ENCODE data around the gene BBS12. TPM values are rescaled to one million over a fixed set of nuclear protein-coding genes. Genes with fewer than 3 reads are reported as not detected.
A peak's percentile ranks its signal among the peaks of the same experiment; 100 is the strongest.

Gene BBS12
- total and polyA plus RNA-seq, 9 of the 15 experiments (the other 6 are each of a cell fraction or from before 2014, with no cell fraction given), result 2.7 to 6.5 (median 3.3) TPM

DNA sequence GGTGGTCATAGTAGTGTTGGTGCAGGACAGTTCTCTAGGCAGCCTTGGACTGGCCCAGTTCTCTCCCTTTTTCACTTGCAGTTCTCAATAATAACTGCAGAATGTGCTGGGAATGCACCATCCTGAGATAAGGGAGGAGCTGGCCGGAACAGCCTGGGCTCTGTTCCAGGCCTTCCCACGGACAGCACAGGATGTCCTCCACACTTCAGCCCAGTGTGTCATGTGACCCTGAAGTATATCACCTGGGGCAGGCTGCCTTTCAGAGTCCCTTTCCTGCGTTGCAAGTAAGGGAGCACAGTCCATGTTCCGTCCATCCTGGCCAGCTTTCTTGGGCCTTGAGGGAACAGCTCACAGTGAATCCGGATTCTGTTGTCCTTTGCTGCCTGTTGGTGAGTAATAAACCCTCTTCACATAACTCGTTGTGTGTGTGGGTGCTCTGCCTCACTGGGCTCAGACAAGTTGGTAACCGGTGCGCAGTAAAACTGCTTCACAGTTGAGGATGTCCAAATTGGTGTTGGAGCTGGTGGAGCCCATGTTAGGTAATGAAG lies 32.3 kb upstream of the BBS12 start (continued):
- no peak for TF ChIP-seq CEBPB (tag; IDR thresholded peaks at IDR 0.05)
- TF ChIP-seq, protein P1, sequence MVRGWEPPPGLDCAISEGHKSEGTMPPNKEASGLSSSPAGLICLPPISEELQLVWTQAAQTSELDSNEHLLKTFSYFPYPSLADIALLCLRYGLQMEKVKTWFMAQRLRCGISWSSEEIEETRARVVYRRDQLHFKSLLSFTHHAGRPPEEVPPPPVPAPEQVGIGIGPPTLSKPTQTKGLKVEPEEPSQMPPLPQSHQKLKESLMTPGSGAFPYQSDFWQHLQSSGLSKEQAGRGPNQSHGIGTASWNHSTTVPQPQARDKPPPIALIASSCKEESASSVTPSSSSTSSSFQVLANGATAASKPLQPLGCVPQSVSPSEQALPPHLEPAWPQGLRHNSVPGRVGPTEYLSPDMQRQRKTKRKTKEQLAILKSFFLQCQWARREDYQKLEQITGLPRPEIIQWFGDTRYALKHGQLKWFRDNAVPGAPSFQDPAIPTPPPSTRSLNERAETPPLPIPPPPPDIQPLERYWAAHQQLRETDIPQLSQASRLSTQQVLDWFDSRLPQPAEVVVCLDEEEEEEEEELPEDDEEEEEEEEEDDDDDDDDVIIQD (CRISPR knock-in tag; IDR thresholded peaks at IDR 0.05), result no peak
- TF ChIP-seq ZNF589 (CRISPR knock-in tag; IDR thresholded peaks at IDR 0.05; ENCODE audit: low read depth), result no peak
- no peak for TF ChIP-seq NCOA2 (IDR thresholded peaks at IDR 0.05; ENCODE audit: partially characterized antibody in 2 of 2)
- peak; percentile 14 for TF ChIP-seq TAF9B (IDR thresholded peaks at IDR 0.05; ENCODE audit: partially characterized antibody)
- no peak for TF ChIP-seq SRF (CRISPR knock-in tag; IDR thresholded peaks at IDR 0.05)
- TF ChIP-seq, protein P2, sequence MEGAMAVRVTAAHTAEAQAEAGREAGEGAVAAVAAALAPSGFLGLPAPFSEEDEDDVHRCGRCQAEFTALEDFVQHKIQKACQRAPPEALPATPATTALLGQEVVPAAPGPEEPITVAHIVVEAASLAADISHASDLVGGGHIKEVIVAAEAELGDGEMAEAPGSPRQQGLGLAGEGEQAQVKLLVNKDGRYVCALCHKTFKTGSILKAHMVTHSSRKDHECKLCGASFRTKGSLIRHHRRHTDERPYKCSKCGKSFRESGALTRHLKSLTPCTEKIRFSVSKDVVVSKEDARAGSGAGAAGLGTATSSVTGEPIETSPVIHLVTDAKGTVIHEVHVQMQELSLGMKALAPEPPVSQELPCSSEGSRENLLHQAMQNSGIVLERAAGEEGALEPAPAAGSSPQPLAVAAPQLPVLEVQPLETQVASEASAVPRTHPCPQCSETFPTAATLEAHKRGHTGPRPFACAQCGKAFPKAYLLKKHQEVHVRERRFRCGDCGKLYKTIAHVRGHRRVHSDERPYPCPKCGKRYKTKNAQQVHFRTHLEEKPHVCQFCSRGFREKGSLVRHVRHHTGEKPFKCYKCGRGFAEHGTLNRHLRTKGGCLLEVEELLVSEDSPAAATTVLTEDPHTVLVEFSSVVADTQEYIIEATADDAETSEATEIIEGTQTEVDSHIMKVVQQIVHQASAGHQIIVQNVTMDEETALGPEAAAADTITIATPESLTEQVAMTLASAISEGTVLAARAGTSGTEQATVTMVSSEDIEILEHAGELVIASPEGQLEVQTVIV (CRISPR knock-in tag; IDR thresholded peaks at IDR 0.05; ENCODE audit: borderline replicate concordance), result no peak
- TF ChIP-seq ZNF124 (CRISPR knock-in tag; IDR thresholded peaks at IDR 0.05), result no peak
- TF ChIP-seq TCF3 (CRISPR knock-in tag; IDR thresholded peaks at IDR 0.05), result no peak
- TF ChIP-seq, protein P3, sequence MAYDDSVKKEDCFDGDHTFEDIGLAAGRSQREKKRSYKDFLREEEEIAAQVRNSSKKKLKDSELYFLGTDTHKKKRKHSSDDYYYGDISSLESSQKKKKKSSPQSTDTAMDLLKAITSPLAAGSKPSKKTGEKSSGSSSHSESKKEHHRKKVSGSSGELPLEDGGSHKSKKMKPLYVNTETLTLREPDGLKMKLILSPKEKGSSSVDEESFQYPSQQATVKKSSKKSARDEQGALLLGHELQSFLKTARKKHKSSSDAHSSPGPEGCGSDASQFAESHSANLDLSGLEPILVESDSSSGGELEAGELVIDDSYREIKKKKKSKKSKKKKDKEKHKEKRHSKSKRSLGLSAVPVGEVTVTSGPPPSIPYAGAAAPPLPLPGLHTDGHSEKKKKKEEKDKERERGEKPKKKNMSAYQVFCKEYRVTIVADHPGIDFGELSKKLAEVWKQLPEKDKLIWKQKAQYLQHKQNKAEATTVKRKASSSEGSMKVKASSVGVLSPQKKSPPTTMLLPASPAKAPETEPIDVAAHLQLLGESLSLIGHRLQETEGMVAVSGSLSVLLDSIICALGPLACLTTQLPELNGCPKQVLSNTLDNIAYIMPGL (CRISPR knock-in tag; IDR thresholded peaks at IDR 0.05), result no peak
- no peak for TF ChIP-seq SETDB1 (IDR thresholded peaks at IDR 0.05; ENCODE audit: low read length)
- TF ChIP-seq HDAC8 (tag; IDR thresholded peaks at IDR 0.05), result no peak
- no peak for TF ChIP-seq RB1 (IDR thresholded peaks at IDR 0.05; ENCODE audit: low read depth)
- TF ChIP-seq IRF2 (CRISPR knock-in tag; IDR thresholded peaks at IDR 0.05), result no peak
- TF ChIP-seq POLR2AphosphoS2 (IDR thresholded peaks at IDR 0.05; ENCODE audit: low read length), result no peak
- TF ChIP-seq ZZZ3 (IDR thresholded peaks at IDR 0.05), result no peak
- TF ChIP-seq, protein P4, sequence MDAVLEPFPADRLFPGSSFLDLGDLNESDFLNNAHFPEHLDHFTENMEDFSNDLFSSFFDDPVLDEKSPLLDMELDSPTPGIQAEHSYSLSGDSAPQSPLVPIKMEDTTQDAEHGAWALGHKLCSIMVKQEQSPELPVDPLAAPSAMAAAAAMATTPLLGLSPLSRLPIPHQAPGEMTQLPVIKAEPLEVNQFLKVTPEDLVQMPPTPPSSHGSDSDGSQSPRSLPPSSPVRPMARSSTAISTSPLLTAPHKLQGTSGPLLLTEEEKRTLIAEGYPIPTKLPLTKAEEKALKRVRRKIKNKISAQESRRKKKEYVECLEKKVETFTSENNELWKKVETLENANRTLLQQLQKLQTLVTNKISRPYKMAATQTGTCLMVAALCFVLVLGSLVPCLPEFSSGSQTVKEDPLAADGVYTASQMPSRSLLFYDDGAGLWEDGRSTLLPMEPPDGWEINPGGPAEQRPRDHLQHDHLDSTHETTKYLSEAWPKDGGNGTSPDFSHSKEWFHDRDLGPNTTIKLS (IDR thresholded peaks at IDR 0.05; ENCODE audit: borderline replicate concordance, low read depth), result no peak
- no peak for TF ChIP-seq ZBTB8A (IDR thresholded peaks at IDR 0.05; ENCODE audit: partially characterized antibody)
- TF ChIP-seq TRIM24 (IDR thresholded peaks at IDR 0.05), result peak in 1 of 2 experiments; percentile 46; a peak in 1 of 4 replicates
- TF ChIP-seq, protein P5, sequence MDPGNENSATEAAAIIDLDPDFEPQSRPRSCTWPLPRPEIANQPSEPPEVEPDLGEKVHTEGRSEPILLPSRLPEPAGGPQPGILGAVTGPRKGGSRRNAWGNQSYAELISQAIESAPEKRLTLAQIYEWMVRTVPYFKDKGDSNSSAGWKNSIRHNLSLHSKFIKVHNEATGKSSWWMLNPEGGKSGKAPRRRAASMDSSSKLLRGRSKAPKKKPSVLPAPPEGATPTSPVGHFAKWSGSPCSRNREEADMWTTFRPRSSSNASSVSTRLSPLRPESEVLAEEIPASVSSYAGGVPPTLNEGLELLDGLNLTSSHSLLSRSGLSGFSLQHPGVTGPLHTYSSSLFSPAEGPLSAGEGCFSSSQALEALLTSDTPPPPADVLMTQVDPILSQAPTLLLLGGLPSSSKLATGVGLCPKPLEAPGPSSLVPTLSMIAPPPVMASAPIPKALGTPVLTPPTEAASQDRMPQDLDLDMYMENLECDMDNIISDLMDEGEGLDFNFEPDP (CRISPR knock-in tag; IDR thresholded peaks at IDR 0.05), result no peak
- TF ChIP-seq KAT2B (IDR thresholded peaks at IDR 0.05; ENCODE audit: low read depth, low read length), result no peak

Data from K562 (cell line).